ENCODE measurements around the gene PPM1H.

The PPM1H gene

GRCh38 chr12:62738105-62738504, 196.8 kb downstream of the PPM1H start:
- no peak overlapping the region for H3K27ac ChIP-seq (ENCODE audit: low read length)

GRCh38 chr12:62737615-62738014, 197.3 kb downstream of the PPM1H start:
- Histone ChIP-seq H3K4me3 (ENCODE audit: low read depth in 1 of 2, low read length in 2 of 2) (no peak overlapping the region), H2AFZ (ENCODE audit: low read depth, low read length) (no peak overlapping the region), H3K27ac (ENCODE audit: low read length) (no peak overlapping the region), H3K9me3 (ENCODE audit: insufficient read depth, low read length, severe bottlenecking) (no peaks in the 10 kb centered on the region), H3K79me2 (ENCODE audit: insufficient read depth, low read length) (no peaks in the 10 kb centered on the region), H4K20me1 (ENCODE audit: insufficient read depth, low read length) (no peaks in the 10 kb centered on the region), H3K4me2 (ENCODE audit: insufficient read depth, low read length) (no peak overlapping the region), H3K9ac (ENCODE audit: low read depth, low read length) (no peak overlapping the region), H3K4me1 (ENCODE audit: insufficient read depth, low read length) (no peaks in the 10 kb centered on the region), H3K27me3 (ENCODE audit: insufficient read depth, low read length, poor library complexity) (no peaks in the 10 kb centered on the region), H3K36me3 (ENCODE audit: insufficient read depth, low read length) (no peaks in the 10 kb centered on the region)
- DNase-seq (no peak), ATAC-seq (ENCODE audit: insufficient read depth, low read depth) (no peak)
- no peak for TF ChIP-seq EZH2 (IDR thresholded peaks at IDR 0.05; ENCODE audit: borderline replicate concordance, low read depth, low read length, severe bottlenecking)
- TF ChIP-seq CTCF (IDR thresholded peaks at IDR 0.05; ENCODE audit: borderline replicate concordance, extremely low read depth, low read length, poor library complexity, severe bottlenecking): no peak

More at GRCh38 chr12:62738105-62738504, 196.8 kb downstream of the PPM1H start:
- no peaks in the 10 kb centered on the region for H3K27me3 ChIP-seq (ENCODE audit: insufficient read depth, low read length, poor library complexity)
- no peak for DNase-seq
- H3K4me3 ChIP-seq (ENCODE audit: low read depth in 1 of 2, low read length in 2 of 2): no peak overlapping the region
- no peaks in the 10 kb centered on the region for H3K4me1 ChIP-seq (ENCODE audit: insufficient read depth, low read length)
- no peaks in the 10 kb centered on the region for H3K36me3 ChIP-seq (ENCODE audit: insufficient read depth, low read length)
- TF ChIP-seq CTCF (IDR thresholded peaks at IDR 0.05; ENCODE audit: borderline replicate concordance, extremely low read depth, low read length, poor library complexity, severe bottlenecking): no peak
- TF ChIP-seq EZH2 (IDR thresholded peaks at IDR 0.05; ENCODE audit: borderline replicate concordance, low read depth, low read length, severe bottlenecking): no peak
- no peak overlapping the region for H2AFZ ChIP-seq (ENCODE audit: low read depth, low read length)
- H4K20me1 ChIP-seq (ENCODE audit: insufficient read depth, low read length): no peaks in the 10 kb centered on the region
- H3K79me2 ChIP-seq (ENCODE audit: insufficient read depth, low read length): no peaks in the 10 kb centered on the region
- no peak overlapping the region for H3K4me2 ChIP-seq (ENCODE audit: insufficient read depth, low read length)
- ATAC-seq (ENCODE audit: insufficient read depth, low read depth): no peak
- H3K9me3 ChIP-seq (ENCODE audit: insufficient read depth, low read length, severe bottlenecking): no peaks in the 10 kb centered on the region
- no peak overlapping the region for H3K9ac ChIP-seq (ENCODE audit: low read depth, low read length)

GRCh38 chr12:62737188-62737587, 197.8 kb downstream of the PPM1H start:
- no peaks in the 10 kb centered on the region for H3K9me3 ChIP-seq (ENCODE audit: insufficient read depth, low read length, severe bottlenecking)
- no peaks in the 10 kb centered on the region for H4K20me1 ChIP-seq (ENCODE audit: insufficient read depth, low read length)
- H3K9ac ChIP-seq (ENCODE audit: low read depth, low read length): no peak overlapping the region
- no peak overlapping the region for H2AFZ ChIP-seq (ENCODE audit: low read depth, low read length)
- H3K27ac ChIP-seq (ENCODE audit: low read length): no peak overlapping the region
- H3K36me3 ChIP-seq (ENCODE audit: insufficient read depth, low read length): no peaks in the 10 kb centered on the region
- TF ChIP-seq CTCF (IDR thresholded peaks at IDR 0.05; ENCODE audit: borderline replicate concordance, extremely low read depth, low read length, poor library complexity, severe bottlenecking): no peak
- no peak overlapping the region for H3K4me3 ChIP-seq (ENCODE audit: low read depth in 1 of 2, low read length in 2 of 2)
- ATAC-seq (ENCODE audit: insufficient read depth, low read depth): no peak
- no peak overlapping the region for H3K4me2 ChIP-seq (ENCODE audit: insufficient read depth, low read length)
- no peaks in the 10 kb centered on the region for H3K27me3 ChIP-seq (ENCODE audit: insufficient read depth, low read length, poor library complexity)
- DNase-seq: no peak
- H3K79me2 ChIP-seq (ENCODE audit: insufficient read depth, low read length): no peaks in the 10 kb centered on the region
- no peaks in the 10 kb centered on the region for H3K4me1 ChIP-seq (ENCODE audit: insufficient read depth, low read length)

GRCh38 chr12:62736596-62736995, 198.4 kb downstream of the PPM1H start:
- Histone ChIP-seq H3K4me2 (ENCODE audit: insufficient read depth, low read length) (no peak overlapping the region), H3K4me3 (ENCODE audit: low read depth in 1 of 2, low read length in 2 of 2) (no peak overlapping the region), H3K79me2 (ENCODE audit: insufficient read depth, low read length) (no peaks in the 10 kb centered on the region), H3K4me1 (ENCODE audit: insufficient read depth, low read length) (no peaks in the 10 kb centered on the region), H3K36me3 (ENCODE audit: insufficient read depth, low read length) (no peaks in the 10 kb centered on the region), H3K27me3 (ENCODE audit: insufficient read depth, low read length, poor library complexity) (no peaks in the 10 kb centered on the region), H3K27ac (ENCODE audit: low read length) (no peak overlapping the region), H2AFZ (ENCODE audit: low read depth, low read length) (no peak overlapping the region), H4K20me1 (ENCODE audit: insufficient read depth, low read length) (no peaks in the 10 kb centered on the region), H3K9me3 (ENCODE audit: insufficient read depth, low read length, severe bottlenecking) (no peaks in the 10 kb centered on the region), H3K9ac (ENCODE audit: low read depth, low read length) (no peak overlapping the region)
- no peak for ATAC-seq (ENCODE audit: insufficient read depth, low read depth)
- DNase-seq: no peak
- TF ChIP-seq CTCF (IDR thresholded peaks at IDR 0.05; ENCODE audit: borderline replicate concordance, extremely low read depth, low read length, poor library complexity, severe bottlenecking): no peak
- no peak for TF ChIP-seq EZH2 (IDR thresholded peaks at IDR 0.05; ENCODE audit: borderline replicate concordance, low read depth, low read length, severe bottlenecking)
